Measurements from ENCODE around the gene DCP2. TPM values are rescaled to one million over a fixed set of nuclear protein-coding genes. Genes with fewer than 3 reads are reported as not detected.

The DCP2 gene
- total RNA-seq, 4 donors from 2014 or later: 9.8 to 30.9 (median 27.2) TPM

DNA sequence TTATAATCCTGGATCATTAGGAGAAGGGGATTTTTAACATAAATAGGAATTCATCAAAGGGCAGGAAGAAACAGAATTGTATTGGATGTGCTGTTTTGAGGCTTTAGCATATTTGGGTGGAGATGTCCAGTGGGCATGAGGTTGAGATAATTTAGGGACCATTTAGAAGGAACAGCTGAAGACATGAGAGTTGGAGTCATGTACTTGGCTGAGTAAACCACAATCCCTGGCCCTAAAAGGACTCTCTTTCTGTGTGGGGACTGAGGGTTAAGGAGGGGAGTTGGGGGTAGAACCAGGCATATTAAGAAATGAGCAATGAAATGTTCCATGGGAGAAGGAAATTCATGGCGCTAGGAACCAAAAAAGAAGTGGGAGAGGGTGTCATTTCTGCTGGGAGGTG lies 61.5 kb downstream of the DCP2 start:
- Histone ChIP-seq H3K27ac (no peak overlapping the region), H3K4me1 (peaks cover 0 to 1% of the 10 kb centered on the region in 2 donors), H3K9me3 (no peaks in the 10 kb centered on the region), H3K27me3 (no peaks in the 10 kb centered on the region), H3K36me3 (no peaks in the 10 kb centered on the region), H3K4me3 (no peak overlapping the region)
- no peak for DNase-seq
- TF ChIP-seq, protein P1, sequence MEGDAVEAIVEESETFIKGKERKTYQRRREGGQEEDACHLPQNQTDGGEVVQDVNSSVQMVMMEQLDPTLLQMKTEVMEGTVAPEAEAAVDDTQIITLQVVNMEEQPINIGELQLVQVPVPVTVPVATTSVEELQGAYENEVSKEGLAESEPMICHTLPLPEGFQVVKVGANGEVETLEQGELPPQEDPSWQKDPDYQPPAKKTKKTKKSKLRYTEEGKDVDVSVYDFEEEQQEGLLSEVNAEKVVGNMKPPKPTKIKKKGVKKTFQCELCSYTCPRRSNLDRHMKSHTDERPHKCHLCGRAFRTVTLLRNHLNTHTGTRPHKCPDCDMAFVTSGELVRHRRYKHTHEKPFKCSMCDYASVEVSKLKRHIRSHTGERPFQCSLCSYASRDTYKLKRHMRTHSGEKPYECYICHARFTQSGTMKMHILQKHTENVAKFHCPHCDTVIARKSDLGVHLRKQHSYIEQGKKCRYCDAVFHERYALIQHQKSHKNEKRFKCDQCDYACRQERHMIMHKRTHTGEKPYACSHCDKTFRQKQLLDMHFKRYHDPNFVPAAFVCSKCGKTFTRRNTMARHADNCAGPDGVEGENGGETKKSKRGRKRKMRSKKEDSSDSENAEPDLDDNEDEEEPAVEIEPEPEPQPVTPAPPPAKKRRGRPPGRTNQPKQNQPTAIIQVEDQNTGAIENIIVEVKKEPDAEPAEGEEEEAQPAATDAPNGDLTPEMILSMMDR (IDR thresholded peaks at IDR 0.05 in 4 of 5, conservative IDR thresholded peaks at IDR 0.05 in 1 of 5): no peak
- TF ChIP-seq POLR2A (IDR thresholded peaks at IDR 0.05): no peak
- in situ Hi-C loops (cut with MboI; ENCODE audit: low sequenced_read_pairs in 4 of 4) (loop anchor here in 1 of 4 donors (25.0 kb wide), 1 partner anchor 474 kb away; the partner anchor contains the start of gene YTHDC2), intact Hi-C loops (cut with DNase I; ENCODE audit: low total_unique reads) (no loop called here)
- no peak for ATAC-seq

DNA sequence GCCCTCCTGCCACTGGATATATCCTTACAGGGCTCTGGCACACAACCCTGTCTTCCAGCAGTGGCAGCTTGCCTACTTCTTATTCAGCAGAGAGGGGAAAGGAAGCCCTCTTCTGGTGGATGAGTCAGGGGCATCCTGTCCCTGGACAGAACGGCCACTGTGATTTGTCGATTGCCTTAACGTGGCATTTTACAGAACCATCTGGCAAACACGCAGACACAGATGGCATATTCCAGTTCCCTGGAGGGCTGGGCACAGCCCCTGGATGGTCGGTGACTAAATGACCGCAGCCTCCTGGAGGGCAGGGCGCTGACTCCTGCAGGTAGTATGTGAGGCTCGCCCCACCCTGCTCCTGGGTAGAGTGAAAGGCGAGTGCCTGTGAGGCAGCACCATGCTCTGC lies 62.1 kb downstream of the DCP2 start:
- no peaks in the 10 kb centered on the region for H3K9me3 ChIP-seq
- DNase-seq (no peak), ATAC-seq (no peak)
- H3K4me1 ChIP-seq: no peaks in the 10 kb centered on the region
- no peak overlapping the region for H3K4me3 ChIP-seq
- intact Hi-C loops (cut with DNase I; ENCODE audit: low total_unique reads) (no loop called here), in situ Hi-C loops (cut with MboI; ENCODE audit: low sequenced_read_pairs in 4 of 4) (loop anchor here in 1 of 4 donors (25.0 kb wide), 1 partner anchor 474 kb away; the partner anchor contains the start of gene YTHDC2)
- H3K27me3 ChIP-seq: no peaks in the 10 kb centered on the region
- no peak for TF ChIP-seq POLR2A (IDR thresholded peaks at IDR 0.05)
- TF ChIP-seq, protein P1 (IDR thresholded peaks at IDR 0.05 in 4 of 5, conservative IDR thresholded peaks at IDR 0.05 in 1 of 5): no peak
- no peak overlapping the region for H3K27ac ChIP-seq
- H3K36me3 ChIP-seq: no peaks in the 10 kb centered on the region

DNA sequence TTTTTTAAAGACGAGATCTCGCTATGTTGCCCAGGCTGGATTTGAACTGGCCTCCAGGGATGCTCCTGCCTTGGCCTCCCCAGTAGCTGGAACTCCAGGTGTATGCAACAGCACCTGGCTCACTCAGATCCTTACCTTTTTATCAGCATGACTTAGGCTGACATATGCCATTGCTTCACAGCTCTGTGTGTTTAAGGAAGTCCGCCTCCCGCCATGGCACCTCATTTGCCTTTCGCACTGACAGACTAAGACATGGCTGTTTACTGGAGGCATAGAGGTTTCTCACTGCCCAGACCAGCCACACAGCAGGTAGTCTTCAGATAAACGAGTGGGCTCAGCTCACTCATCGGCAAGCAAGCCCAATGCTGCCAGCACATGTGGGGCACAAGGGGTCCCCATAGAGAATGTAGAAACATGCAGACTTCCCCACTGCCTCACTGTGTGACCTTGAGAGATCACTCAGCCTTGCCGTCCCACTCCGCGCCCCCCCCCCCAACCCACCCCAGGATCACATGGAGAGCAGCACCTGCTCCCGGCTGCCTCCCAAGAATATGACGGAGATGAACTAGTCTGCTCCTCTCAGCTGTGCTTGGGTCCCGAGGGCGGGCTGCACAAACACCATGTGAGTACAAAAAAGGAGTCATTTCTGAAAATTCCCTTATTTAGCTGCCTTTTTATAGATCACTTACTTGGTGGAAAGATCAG lies 62.8 kb downstream of the DCP2 start:
- Histone ChIP-seq H3K4me1 (no peaks in the 10 kb centered on the region), H3K36me3 (no peaks in the 10 kb centered on the region), H3K27ac (no peak overlapping the region), H3K27me3 (no peaks in the 10 kb centered on the region), H3K9me3 (no peaks in the 10 kb centered on the region), H3K4me3 (no peak overlapping the region)
- ATAC-seq (no peak), DNase-seq (no peak)
- intact Hi-C loops (cut with DNase I; ENCODE audit: low total_unique reads): no loop called here
- in situ Hi-C loops (cut with MboI; ENCODE audit: low sequenced_read_pairs in 4 of 4): loop anchor here in 1 of 4 donors (25.0 kb wide), 1 partner anchor 473 kb away; the partner anchor contains the start of gene YTHDC2
- TF ChIP-seq, protein P1 (IDR thresholded peaks at IDR 0.05 in 4 of 5, conservative IDR thresholded peaks at IDR 0.05 in 1 of 5): no peak
- no peak for TF ChIP-seq POLR2A (IDR thresholded peaks at IDR 0.05)

DNA sequence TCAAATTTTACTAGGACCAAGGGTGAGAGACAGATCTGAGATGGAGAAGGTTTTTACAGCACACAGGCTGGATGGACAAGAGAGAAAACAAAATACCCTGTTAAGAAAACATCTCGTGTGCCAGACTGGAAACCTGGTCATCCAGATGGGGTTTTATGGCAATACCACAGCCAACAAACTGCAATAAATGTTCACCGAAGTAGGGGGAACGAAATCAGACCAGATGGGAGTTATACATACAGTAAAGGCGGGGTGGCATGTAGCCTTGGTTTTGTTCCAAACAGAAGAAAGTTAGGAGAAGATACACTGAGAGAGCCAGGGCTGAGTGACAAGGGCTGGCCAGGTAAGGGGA lies 63.3 kb downstream of the DCP2 start:
- in situ Hi-C loops (cut with MboI; ENCODE audit: low sequenced_read_pairs in 4 of 4) (loop anchor here in 1 of 4 donors (25.0 kb wide), 1 partner anchor 472 kb away; the partner anchor contains the start of gene YTHDC2), intact Hi-C loops (cut with DNase I; ENCODE audit: low total_unique reads) (no loop called here)
- Histone ChIP-seq H3K4me1 (no peaks in the 10 kb centered on the region), H3K36me3 (no peaks in the 10 kb centered on the region), H3K27ac (no peak overlapping the region), H3K4me3 (no peak overlapping the region), H3K9me3 (no peaks in the 10 kb centered on the region), H3K27me3 (no peaks in the 10 kb centered on the region)
- TF ChIP-seq POLR2A (IDR thresholded peaks at IDR 0.05): no peak
- TF ChIP-seq, protein P1 (IDR thresholded peaks at IDR 0.05 in 4 of 5, conservative IDR thresholded peaks at IDR 0.05 in 1 of 5): no peak
- ATAC-seq: no peak
- no peak for DNase-seq
